ENCODE data around the gene SRSF2.
"Not testable (repeated sequence)": the region's sequence is repeated elsewhere in the genome, so short reads cannot be mapped to it uniquely, and the experiment has no call there.

SRSF2 gene

GRCh38 chr17:76726776-76727718, 10.1 kb downstream of the SRSF2 start, which contains the start of gene METTL23:
Gene METTL23 (plus strand): TSS chr17:76726839. CDS start chr17:76729711, 2,872 bp downstream.
- TF ChIP-seq CTCF (conservative IDR thresholded peaks at IDR 0.05; ENCODE audit: low read depth): peak; percentile 85
- H3K27ac ChIP-seq: peak within 1 kb of the TSS; percentile 98
- peak; percentile 80 for DNase-seq (ENCODE audit: low spot score)
- ChIA-PET POLR2A (ENCODE audit: low non-redundant PET) (interaction anchor here (0.6 to 1.5 kb wide), 3 partner anchors 8 to 56 kb away, joined by 3 to 5 read pairs (median 3); partner anchors contain the start of gene SRSF2), CTCF (interaction anchor here (0.6 to 1.0 kb wide), 5 partner anchors 14 to 521 kb away, joined by 3 to 5 read pairs (median 4); no protein-coding TSS in a partner anchor)

- peak; percentile 97 for DNase-seq (ENCODE audit: low spot score)
- no peak for TF ChIP-seq CTCF (conservative IDR thresholded peaks at IDR 0.05; ENCODE audit: low read depth)
- ChIA-PET CTCF (interaction anchor here (0.7 kb wide), 1 partner anchor 359 kb away, joined by 4 read pairs; no protein-coding TSS in a partner anchor), POLR2A (ENCODE audit: low non-redundant PET) (interaction anchor here (1.0 kb wide), 1 partner anchor 55 kb away, joined by 3 read pairs; no protein-coding TSS in a partner anchor)
- peak within 1 kb of the TSS; percentile 98 for H3K27ac ChIP-seq
These were observed 10.8 kb downstream of the SRSF2 start, which contains the start of gene JMJD6 for GRCh38 chr17:76726231-76726775. Gene JMJD6 (minus strand): TSS chr17:76726606. CDS start chr17:76726475, 131 bp downstream.

GRCh38 chr17:76725580-76726230, 11.4 kb downstream of the SRSF2 start:
- TF ChIP-seq CTCF (conservative IDR thresholded peaks at IDR 0.05; ENCODE audit: low read depth): no peak
- peak; percentile 32 for DNase-seq (ENCODE audit: low spot score)
- ChIA-PET CTCF (interaction anchor here (0.7 kb wide), 1 partner anchor 359 kb away, joined by 4 read pairs; no protein-coding TSS in a partner anchor), POLR2A (ENCODE audit: low non-redundant PET) (interaction anchor here (0.9 kb wide), 1 partner anchor 11 kb away, joined by 5 read pairs; no protein-coding TSS in a partner anchor)
- peak overlapping the region; percentile 98 for H3K27ac ChIP-seq

- no peak for DNase-seq (ENCODE audit: low spot score)
- H3K27ac ChIP-seq: peak overlapping the region; percentile 3; the same call in 1 of the 2 replicates
- CTCF ChIA-PET: no interaction called here
- POLR2A ChIA-PET (ENCODE audit: low non-redundant PET): interaction anchor here (0.5 kb wide), 1 partner anchor 61 kb away, joined by 11 read pairs; no protein-coding TSS in a partner anchor
- no peak for TF ChIP-seq CTCF (conservative IDR thresholded peaks at IDR 0.05; ENCODE audit: low read depth)
These were observed 13.3 kb downstream of the SRSF2 start for GRCh38 chr17:76723812-76724211.

GRCh38 chr17:76722977-76723376, 14.2 kb downstream of the SRSF2 start:
- POLR2A ChIA-PET (ENCODE audit: low non-redundant PET); DNase-seq (ENCODE audit: low spot score); CTCF ChIA-PET; H3K27ac ChIP-seq: not testable (repeated sequence)

- no peak for DNase-seq (ENCODE audit: low spot score)
- ChIA-PET POLR2A (ENCODE audit: low non-redundant PET) (no interaction called here), CTCF (no interaction called here)
- no peak for TF ChIP-seq CTCF (conservative IDR thresholded peaks at IDR 0.05; ENCODE audit: low read depth)
- H3K27ac ChIP-seq: peak overlapping the region; percentile 29; the same call in 1 of the 2 replicates
These were observed 14.9 kb downstream of the SRSF2 start for GRCh38 chr17:76722279-76722678.
